ENCODE measurements around the gene EEPD1.

GRCh38 chr7:36318116-36318515, 165.1 kb downstream of the EEPD1 start:
- TF ChIP-seq CTCF (IDR thresholded peaks at IDR 0.05) (no peak), POLR2A (IDR thresholded peaks at IDR 0.05) (no peak)

Data from thyroid gland (tissue), 4 donors.